ENCODE results near the gene IQUB. TPM values are rescaled to one million over a fixed set of nuclear protein-coding genes. Genes with fewer than 3 reads are reported as not detected.
A peak's percentile ranks its signal among the peaks of the same experiment; 100 is the strongest.
"Not testable (repeated sequence)": the region's sequence is repeated elsewhere in the genome, so short reads cannot be mapped to it uniquely, and the experiment has no call there.

IQUB gene
- total RNA-seq, 1 donor from 2014 or later = 1.2 TPM

GRCh38 chr7:123538897-123539296 is 4.5 kb upstream of the IQUB start:
- DNase-seq = no peak

DNA sequence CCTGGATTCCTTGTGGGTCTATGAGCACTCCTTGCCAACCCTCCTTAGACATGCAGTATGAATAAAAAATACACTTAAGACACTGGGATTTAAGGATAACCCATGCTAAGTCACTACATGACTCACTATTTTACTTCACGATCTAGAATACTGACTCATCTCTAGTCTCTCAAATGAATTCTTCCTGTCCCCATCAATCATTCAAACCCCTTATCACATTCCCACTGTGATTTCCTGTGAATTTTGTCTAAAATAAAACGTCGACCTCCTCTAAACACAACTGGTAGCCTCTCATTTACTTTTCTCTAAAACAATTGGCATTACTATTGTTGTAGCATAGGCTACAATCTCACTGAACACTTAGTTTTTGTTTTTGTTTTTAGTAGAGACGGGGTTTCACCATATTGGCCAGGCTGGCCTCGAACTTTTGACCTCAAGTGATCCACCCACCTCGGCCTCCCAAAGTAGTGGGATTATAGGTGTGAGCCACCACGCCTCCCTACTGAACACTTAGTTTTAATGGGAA is 3.9 kb upstream of the IQUB start:
- DNase-seq = no peak

DNA sequence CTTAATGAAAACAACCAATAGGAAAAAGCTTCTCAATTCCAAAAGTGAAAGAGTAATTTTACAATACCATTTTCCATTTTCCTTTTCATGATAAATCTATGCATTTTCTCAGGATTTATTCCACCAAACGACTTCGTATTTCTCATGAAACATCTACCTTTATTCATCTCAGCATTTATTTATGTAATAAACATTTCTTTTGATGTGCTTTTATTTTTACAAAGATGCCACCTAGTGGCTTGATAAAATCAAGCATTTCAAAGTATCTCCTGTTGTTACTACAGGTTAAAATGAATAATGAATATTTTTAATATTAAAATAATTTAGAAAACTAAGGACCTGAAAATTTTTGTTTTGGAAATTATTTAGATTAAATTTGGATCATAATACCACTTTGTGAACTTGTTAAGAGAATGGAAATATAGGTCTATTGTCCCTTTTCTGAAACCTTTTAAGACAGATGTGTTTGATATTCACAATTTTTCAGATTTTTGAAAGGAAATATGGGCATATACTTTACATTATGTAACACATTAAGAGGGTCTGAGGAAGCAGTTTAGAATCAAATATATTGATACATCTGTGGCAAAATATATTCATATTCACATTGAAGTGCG is 2.7 kb upstream of the IQUB start:
- DNase-seq = peak; percentile 56

- DNase-seq = no peak
Observed at GRCh38 chr7:123535517-123535916, 1.1 kb upstream of the IQUB start.

DNA sequence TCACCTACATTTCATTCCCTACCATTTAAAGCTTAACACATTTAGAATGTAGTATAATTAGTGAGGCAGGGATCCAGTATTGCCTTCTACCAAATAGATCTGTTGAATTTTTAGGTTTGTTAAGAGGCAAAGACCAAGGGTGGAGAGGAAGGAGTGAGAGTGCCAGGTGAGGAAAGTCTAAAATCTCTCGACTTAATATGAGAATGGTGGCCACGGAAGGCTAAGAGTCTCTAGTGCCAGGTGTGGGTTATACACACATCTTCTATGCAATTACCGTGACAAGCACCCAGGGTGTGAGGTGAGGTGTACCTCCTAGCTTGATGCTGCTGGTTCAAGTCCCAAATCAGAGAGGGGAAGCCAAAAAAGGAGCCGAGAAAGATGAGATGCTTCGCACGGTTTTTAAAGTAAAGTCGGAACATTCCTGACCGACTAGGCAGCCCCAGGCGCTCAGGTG is 439 bp downstream of the IQUB start:
- no peak for DNase-seq

GRCh38 chr7:123533553-123533917 is 860 bp downstream of the IQUB start:
- DNase-seq = no peak

DNA sequence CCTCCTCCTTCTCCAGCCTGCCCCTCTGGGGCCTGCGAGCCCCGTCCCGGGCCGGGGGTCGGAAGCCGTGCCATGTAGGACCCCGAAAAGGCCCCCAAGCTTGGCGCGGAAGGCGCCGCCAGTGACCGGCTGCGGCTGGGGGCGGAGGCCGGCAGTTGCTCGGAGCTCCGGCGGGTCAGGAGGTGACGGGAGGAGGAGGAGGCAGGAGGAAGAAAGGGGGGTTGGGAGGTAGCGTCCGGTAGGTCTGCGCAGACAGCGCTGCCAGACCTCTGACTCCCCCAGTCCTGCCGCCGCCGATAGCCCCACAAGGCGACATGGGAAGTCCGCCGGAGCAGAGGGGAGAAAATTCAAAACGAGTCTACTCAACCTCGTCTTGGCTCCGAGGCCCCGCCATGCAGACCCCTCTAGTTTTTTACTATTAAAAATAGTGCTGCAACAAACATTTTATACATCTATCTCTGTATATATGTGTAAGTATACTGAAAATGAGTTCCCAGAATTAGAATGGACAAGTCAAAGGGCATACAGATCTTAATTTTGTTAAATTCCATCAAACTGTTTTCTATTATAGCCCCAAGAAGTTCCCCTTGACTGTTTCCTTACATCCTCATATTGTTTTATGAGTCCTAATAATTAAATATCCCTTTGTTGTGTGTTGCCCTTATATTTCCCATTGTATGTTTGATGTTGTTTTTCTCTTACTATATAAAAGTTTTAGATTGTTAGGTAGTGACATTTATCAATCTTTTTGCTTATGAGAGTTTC is 1.4 kb downstream of the IQUB start:
- peak; percentile 39 for DNase-seq

GRCh38 chr7:123532343-123532742 is 2.1 kb downstream of the IQUB start:
- DNase-seq = not testable (repeated sequence)

- not testable (repeated sequence) for DNase-seq
Observed at GRCh38 chr7:123530035-123530591, 4.3 kb downstream of the IQUB start.

- no peak for DNase-seq
Observed at GRCh38 chr7:123528265-123528664, 6.1 kb downstream of the IQUB start.

DNA sequence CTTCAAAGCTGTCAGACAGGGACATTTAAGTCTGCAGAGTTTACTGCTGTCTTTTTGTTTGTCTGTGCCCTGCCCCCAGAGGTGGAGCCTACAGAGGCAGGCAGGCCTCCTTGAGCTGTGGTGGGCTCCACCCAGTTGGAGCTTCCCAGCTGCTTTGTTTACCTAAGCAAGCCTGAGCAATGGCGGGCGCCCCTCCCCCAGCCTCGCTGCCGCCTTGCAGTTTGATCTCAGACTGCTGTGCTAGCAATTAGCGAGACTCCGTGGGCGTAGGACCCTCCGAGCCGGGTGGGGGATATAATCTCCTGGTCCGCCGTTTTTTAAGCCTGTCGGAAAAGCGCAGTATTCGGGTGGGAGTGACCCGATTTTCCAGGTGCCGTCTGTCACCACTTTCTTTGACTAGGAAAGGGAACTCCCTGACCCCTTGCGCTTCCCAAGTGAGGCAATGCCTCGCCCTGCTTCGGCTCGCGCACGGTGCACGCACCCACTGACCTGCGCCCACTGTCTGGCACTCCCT is 6.6 kb downstream of the IQUB start:
- DNase-seq = not testable (repeated sequence)

DNA sequence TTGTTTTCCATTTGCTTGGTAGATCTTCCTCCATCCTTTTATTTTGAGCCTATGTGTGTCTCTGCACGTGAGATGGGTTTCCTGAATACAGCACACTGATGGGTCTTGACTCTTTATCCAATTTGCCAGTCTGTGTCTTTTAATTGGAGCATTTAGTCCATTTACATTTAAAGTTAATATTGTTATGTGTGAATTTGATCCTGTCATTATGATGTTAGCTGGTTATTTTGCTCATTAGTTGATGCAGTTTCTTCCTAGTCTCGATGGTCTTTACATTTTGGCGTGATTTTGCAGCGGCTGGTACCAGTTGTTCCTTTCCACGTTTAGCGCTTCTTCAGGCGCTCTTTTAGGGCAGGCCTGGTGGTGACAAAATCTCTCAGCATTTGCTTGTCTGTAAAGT is 7.9 kb downstream of the IQUB start:
- DNase-seq = not testable (repeated sequence)

DNA sequence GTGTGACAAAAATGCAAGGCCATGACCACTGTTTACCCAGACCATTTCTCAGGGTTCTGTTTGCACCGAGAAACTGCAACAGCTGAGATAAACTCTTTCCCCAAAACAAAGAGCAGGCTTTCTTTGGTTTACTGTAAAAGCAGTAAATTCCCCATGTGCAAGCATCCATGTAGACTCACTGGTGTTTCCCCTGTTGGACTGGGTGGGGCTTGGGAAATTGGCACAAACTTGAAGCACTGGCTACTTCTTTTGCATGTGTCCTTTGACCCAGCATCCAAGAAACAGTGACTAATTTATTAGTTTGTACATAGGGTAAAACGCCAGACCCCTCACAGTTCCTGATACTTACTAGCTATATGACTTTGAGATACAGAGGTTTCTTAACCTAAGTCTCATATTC is 12.3 kb downstream of the IQUB start:
- no peak for DNase-seq

DNA sequence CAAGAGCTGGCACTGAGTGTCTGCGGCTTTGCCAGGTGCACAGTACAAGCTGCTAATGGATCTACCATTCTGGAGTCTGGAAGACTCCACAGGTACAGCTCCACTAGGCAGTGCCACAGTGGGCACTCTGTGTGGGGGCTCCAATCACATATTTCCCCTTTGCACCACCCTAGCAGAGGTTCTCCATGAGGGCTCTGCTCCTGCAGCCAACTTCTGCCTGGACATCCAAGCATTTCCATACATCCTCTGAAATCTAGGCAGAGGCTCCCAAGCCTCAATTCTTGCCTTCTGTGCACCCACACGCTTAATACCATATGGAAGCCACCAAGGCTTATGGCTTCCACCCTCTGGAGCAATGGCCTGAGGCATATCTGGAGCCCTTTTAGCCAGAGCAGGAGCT is 29.2 kb downstream of the IQUB start:
- DNase-seq = no peak

GRCh38 chr7:123502201-123502600 is 32.2 kb downstream of the IQUB start:
- DNase-seq = peak; percentile 17

DNA sequence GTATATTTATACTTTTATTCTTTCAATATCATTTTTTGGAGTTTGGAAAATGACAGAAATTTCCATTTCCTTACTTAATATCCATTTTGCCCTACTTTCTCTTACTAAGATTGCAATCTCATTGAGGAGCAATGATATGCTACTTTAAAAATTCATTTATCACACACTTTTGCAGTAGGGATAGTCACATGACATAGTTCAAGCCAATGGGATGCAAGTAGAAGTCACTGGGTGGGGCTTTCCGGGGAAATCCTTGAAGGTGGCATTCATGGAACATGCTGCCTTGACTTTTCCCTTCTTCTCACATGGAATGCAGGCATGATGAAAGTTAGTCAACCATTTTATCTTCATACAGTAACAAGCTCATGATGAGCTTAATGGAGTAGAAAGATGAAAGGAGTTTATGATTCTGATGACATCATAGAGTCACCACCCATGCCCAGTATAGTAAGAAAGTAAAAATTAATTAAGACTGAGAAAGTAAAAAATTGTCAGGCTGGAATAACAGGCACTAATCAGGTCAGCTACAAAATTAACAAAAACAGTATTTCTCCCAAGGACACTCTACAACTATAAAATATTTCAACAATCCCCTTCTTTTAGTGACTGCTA is 33.4 kb downstream of the IQUB start:
- DNase-seq = no peak

- no peak for DNase-seq
Observed at GRCh38 chr7:123499211-123499970, 35.0 kb downstream of the IQUB start.

DNA sequence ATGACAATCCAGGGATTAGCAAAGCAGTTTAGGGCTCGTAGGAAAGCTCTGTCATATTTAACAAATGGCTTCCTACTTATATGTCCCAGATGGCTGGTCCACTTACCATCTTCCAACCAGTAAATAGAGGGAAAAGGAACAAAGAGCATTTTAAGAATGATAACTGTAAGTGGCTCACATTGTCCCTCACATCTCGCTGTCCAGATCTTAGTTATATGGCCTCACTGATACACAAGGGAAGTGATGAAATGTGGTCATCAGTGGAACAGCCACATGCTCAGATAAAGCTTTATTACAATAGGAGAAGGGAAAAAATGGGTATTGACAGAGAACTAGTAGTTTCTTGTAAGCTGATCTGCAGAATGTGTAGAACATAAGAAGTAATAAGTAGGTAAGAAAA is 35.8 kb downstream of the IQUB start:
- DNase-seq = no peak

DNA sequence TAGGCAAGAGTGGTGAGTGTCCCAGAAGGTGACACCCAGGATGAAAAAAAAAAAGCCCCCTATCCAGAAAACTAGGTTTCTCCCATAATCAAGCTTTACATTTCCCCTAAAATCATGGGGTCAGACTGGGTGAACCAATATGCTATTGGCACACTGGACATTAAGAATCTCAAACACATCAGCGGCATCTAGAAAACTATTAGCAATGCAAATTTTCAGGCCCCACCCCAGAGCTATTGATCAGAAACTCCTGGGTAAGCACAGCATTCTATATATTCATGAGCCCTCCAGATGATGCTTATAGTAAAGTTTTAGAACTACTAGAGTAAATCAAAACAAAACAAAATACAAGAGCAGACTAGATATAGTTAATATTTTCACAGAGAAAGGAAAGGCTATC is 36.4 kb downstream of the IQUB start:
- no peak for DNase-seq

GRCh38 chr7:123494193-123494796 is 40.1 kb downstream of the IQUB start:
- DNase-seq = peak; percentile 78

GRCh38 chr7:123492485-123492884 is 41.9 kb downstream of the IQUB start:
- DNase-seq = no peak

GRCh38 chr7:123485721-123486120 is 48.7 kb downstream of the IQUB start:
- no peak for DNase-seq
